ENCODE results near the gene FGF19.
"Not testable (repeated sequence)": the region's sequence is repeated elsewhere in the genome, so short reads cannot be mapped to it uniquely, and the experiment has no call there.

Gene FGF19

GRCh38 chr11:69716891-69717747 lies 13.3 kb upstream of the FGF19 start:
- no peak for DNase-seq

- no peak for DNase-seq
Observed at GRCh38 chr11:69716099-69716498, 12.3 kb upstream of the FGF19 start.

- DNase-seq: no peak
Observed at GRCh38 chr11:69715446-69715845, 11.6 kb upstream of the FGF19 start.

GRCh38 chr11:69711822-69712801 lies 8.3 kb upstream of the FGF19 start:
- DNase-seq: peak; percentile 12

- DNase-seq: no peak
Observed at GRCh38 chr11:69708736-69709401, 5.0 kb upstream of the FGF19 start.

GRCh38 chr11:69707176-69707575 lies 3.4 kb upstream of the FGF19 start:
- no peak for DNase-seq

- DNase-seq: no peak
Observed at GRCh38 chr11:69705901-69706787, 2.3 kb upstream of the FGF19 start.

GRCh38 chr11:69705351-69705811 lies 1.6 kb upstream of the FGF19 start:
- DNase-seq: no peak

- no peak for DNase-seq
Observed at GRCh38 chr11:69704508-69705253, 859 bp upstream of the FGF19 start.

GRCh38 chr11:69703453-69703767 lies 412 bp downstream of the FGF19 start:
- no peak for DNase-seq

- no peak for DNase-seq
Observed at GRCh38 chr11:69702769-69703452, 911 bp downstream of the FGF19 start.

- no peak for DNase-seq
Observed at GRCh38 chr11:69702239-69702691, 1.6 kb downstream of the FGF19 start.

GRCh38 chr11:69700278-69701140 lies 3.3 kb downstream of the FGF19 start:
- no peak for DNase-seq

- no peak for DNase-seq
Observed at GRCh38 chr11:69699213-69699612, 4.6 kb downstream of the FGF19 start.

- no peak for DNase-seq
Observed at GRCh38 chr11:69698362-69698761, 5.5 kb downstream of the FGF19 start.

- no peak for DNase-seq
Observed at GRCh38 chr11:69697861-69698260, 6.0 kb downstream of the FGF19 start.

GRCh38 chr11:69697469-69697843 lies 6.4 kb downstream of the FGF19 start:
- DNase-seq: no peak

- DNase-seq: no peak
Observed at GRCh38 chr11:69696749-69697468, 6.9 kb downstream of the FGF19 start.

GRCh38 chr11:69695995-69696394 lies 7.8 kb downstream of the FGF19 start:
- DNase-seq: not testable (repeated sequence)

All from activated effector memory CD4-positive, alpha-beta T cell treated with Interleukin-2 at 50 U/mL for 16 hours (primary cell).